Measurements from ENCODE around the gene TIAM2.

DNA sequence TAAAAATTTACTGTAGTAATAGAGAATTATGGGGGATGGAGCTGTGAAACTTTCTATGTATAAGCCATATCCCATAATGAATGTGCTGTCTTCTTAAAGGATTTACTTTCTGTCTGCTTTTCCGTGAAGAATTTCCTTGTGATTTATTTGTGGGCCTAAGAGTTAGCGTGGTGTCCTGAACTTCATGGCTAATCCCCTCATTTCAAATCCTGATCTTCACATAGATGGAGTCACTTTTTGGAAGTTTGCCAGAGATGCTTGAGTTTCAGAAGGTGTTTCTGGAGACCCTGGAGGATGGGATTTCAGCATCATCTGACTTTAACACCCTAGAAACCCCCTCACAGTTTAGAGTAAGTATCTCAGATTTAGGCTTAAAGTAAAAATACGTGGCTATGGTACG lies 249.3 kb downstream of the TIAM2 start:
- TF ChIP-seq, protein P1, sequence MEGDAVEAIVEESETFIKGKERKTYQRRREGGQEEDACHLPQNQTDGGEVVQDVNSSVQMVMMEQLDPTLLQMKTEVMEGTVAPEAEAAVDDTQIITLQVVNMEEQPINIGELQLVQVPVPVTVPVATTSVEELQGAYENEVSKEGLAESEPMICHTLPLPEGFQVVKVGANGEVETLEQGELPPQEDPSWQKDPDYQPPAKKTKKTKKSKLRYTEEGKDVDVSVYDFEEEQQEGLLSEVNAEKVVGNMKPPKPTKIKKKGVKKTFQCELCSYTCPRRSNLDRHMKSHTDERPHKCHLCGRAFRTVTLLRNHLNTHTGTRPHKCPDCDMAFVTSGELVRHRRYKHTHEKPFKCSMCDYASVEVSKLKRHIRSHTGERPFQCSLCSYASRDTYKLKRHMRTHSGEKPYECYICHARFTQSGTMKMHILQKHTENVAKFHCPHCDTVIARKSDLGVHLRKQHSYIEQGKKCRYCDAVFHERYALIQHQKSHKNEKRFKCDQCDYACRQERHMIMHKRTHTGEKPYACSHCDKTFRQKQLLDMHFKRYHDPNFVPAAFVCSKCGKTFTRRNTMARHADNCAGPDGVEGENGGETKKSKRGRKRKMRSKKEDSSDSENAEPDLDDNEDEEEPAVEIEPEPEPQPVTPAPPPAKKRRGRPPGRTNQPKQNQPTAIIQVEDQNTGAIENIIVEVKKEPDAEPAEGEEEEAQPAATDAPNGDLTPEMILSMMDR (IDR thresholded peaks at IDR 0.05), result no peak
- TF ChIP-seq POLR2A (IDR thresholded peaks at IDR 0.05; ENCODE audit: low read depth), result no peak
- TF ChIP-seq POLR2AphosphoS5 (IDR thresholded peaks at IDR 0.05), result no peak
- no peak for TF ChIP-seq EP300 (IDR thresholded peaks at IDR 0.05)

Data from esophagus muscularis mucosa (tissue), 4 donors.